ENCODE measurements around the gene FLT3.

The FLT3 gene

DNA sequence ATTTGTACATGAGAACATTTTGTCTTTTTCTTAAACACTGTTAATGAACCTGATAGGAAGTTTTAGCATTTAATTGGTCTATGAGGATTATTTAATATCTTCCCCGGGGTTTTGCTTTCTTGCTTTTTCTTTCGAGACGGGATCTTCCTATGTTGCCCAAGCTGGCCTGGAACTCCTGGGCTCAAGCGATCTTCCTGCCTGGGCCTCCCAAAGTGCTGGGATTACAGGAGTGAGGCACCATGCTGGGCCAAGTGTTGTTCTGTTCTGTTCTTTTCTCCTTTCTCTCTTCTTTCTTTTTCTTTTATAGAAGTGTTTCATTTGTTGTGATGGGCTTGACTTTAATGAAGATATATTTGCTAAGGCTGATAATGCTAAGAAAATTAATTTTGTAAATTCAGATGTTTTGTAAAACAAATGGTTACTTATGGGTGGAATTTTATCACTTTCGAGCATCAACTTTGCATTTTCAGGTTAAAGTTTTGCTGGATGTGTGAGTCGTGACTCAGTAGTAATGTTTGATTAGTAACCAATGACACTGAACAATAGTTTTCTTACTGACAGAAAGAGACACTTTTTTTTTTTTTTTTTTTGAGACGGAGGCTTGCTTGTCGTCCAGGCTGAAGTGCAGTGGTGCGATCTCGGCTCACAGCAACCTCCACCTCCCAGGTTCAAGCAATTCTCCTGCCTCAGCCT is 40.2 kb upstream of the FLT3 start:
- Histone ChIP-seq H3K4me3 (ENCODE audit: low read length) (peak overlapping the region; percentile 86), H3K27me3 (ENCODE audit: low read depth, low read length) (no peaks in the 10 kb centered on the region), H3K79me2 (ENCODE audit: low read length) (peaks cover 89% of the 10 kb centered on the region), H3K4me2 (ENCODE audit: low read length) (peak overlapping the region; percentile 89), H3K27ac (ENCODE audit: low read length) (no peak overlapping the region), H3K9ac (ENCODE audit: low read length) (no peak overlapping the region), H4K20me1 (ENCODE audit: insufficient read depth, low read length) (peaks cover 55% of the 10 kb centered on the region), H3K9me3 (ENCODE audit: insufficient read depth, low read length) (no peaks in the 10 kb centered on the region), H3K4me1 (ENCODE audit: low read length) (peaks cover 15% of the 10 kb centered on the region), H3K36me3 (replicated peaks; ENCODE audit: low read depth, low read length) (peaks cover 4% of the 10 kb centered on the region), H2AFZ (ENCODE audit: low read depth, low read length) (no peak overlapping the region)
- TF ChIP-seq, protein P1, sequence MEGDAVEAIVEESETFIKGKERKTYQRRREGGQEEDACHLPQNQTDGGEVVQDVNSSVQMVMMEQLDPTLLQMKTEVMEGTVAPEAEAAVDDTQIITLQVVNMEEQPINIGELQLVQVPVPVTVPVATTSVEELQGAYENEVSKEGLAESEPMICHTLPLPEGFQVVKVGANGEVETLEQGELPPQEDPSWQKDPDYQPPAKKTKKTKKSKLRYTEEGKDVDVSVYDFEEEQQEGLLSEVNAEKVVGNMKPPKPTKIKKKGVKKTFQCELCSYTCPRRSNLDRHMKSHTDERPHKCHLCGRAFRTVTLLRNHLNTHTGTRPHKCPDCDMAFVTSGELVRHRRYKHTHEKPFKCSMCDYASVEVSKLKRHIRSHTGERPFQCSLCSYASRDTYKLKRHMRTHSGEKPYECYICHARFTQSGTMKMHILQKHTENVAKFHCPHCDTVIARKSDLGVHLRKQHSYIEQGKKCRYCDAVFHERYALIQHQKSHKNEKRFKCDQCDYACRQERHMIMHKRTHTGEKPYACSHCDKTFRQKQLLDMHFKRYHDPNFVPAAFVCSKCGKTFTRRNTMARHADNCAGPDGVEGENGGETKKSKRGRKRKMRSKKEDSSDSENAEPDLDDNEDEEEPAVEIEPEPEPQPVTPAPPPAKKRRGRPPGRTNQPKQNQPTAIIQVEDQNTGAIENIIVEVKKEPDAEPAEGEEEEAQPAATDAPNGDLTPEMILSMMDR (IDR thresholded peaks at IDR 0.05; ENCODE audit: low read depth, low read length), result no peak
- TF ChIP-seq EZH2phosphoT487 (IDR thresholded peaks at IDR 0.05; ENCODE audit: low read depth), result no peak

DNA sequence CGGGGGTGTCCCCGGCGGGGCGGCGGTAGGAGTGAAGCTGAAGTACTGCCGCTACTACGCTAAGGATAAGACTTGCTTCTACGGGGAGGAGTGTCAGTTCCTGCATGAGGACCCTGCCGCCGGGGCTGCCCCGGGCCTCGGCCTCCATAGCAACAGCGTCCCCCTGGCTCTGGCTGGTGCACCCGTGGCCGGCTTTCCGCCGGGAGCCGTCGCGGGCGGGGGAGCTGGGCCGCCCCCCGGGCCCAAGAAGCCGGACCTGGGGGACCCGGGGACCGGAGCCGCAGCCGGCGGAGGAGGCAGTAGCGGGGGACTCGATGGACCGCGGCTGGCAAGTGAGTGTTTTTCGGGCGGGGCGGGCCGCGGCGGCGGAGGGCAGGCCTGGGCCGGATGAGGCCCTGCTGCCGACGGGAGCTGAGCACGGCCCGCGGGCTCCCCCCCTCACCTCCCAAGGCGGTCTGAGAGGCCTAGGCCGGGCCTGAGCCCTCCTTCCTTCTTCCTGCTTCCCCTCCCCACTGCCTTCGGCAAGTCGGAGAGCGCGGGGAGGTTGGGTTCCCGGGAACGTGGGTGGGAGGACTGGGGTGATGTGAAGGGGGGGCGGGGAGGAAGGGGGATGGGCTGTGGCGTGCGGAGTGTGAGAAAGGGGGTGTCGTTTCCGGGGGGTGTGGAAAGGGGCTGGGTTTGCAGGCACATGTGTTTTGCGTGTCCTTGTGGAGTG is 38.5 kb upstream of the FLT3 start:
- Histone ChIP-seq H3K36me3 (replicated peaks; ENCODE audit: low read depth, low read length) (no peaks in the 10 kb centered on the region), H3K4me3 (ENCODE audit: low read length) (peak overlapping the region; percentile 86), H3K9me3 (ENCODE audit: insufficient read depth, low read length) (no peaks in the 10 kb centered on the region), H3K4me2 (ENCODE audit: low read length) (peak overlapping the region; percentile 89), H2AFZ (ENCODE audit: low read depth, low read length) (peak overlapping the region; percentile 37), H3K79me2 (ENCODE audit: low read length) (peaks cover 72% of the 10 kb centered on the region), H3K27ac (ENCODE audit: low read length) (peak overlapping the region; percentile 88), H3K27me3 (ENCODE audit: low read depth, low read length) (no peaks in the 10 kb centered on the region), H4K20me1 (ENCODE audit: insufficient read depth, low read length) (peaks cover 41% of the 10 kb centered on the region), H3K4me1 (ENCODE audit: low read length) (peaks cover 15% of the 10 kb centered on the region), H3K9ac (ENCODE audit: low read length) (peak overlapping the region; percentile 89)
- no peak for TF ChIP-seq EZH2phosphoT487 (IDR thresholded peaks at IDR 0.05; ENCODE audit: low read depth)
- TF ChIP-seq, protein P1 (IDR thresholded peaks at IDR 0.05; ENCODE audit: low read depth, low read length), result no peak

DNA sequence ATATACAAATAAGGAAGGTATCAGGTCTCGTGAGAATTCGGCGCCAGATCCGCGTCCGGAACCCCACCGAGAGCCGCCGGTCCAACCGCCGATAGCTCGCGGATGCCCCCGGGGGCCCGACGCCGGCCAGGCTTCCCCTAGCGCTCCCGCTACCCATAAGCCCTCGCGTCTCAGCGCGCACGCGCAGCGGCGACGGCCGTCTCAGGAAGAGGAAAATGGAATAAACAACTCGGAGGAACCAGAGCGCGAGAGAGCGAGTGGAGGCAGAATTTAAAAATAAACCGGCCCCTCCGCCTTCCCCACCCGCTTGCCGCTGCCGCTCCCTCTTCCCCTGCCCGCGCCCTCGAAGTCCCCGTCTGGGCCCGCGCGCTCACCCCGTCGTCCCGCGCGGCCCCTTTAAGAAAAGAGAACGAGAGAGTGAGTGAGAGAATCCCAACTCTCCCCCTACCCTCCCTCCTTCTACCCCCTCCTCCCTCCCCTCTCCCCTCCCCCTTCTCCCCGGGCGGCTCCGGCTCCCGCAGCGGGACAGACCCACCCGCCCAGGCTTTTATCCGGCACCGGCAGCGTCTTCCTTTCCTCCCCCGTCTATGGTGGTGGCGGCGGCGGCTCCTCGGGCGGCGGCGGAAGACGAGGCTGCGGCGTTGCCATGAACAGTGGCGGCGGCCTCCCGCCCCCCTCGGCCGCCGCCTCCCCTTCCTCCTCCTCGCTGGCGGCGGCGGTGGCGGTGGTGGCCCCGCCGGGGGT is 37.8 kb upstream of the FLT3 start, which contains the start of gene PAN3:
PAN3 (plus strand) TSS at position 534 of the 744 bp plus-strand sequence; CDS start at position 647, 113 bp downstream.
- H3K36me3 ChIP-seq (replicated peaks; ENCODE audit: low read depth, low read length), result no peaks in the 10 kb centered on the region
- H3K9ac ChIP-seq (ENCODE audit: low read length), result peak within 1 kb of the TSS; percentile 89
- no peaks in the 10 kb centered on the region for H3K27me3 ChIP-seq (ENCODE audit: low read depth, low read length)
- peaks cover 65% of the 10 kb centered on the region for H3K79me2 ChIP-seq (ENCODE audit: low read length)
- TF ChIP-seq, protein P1 (IDR thresholded peaks at IDR 0.05; ENCODE audit: low read depth, low read length), result peak; percentile 26; the same call in 1 of the 2 replicates
- no peak for TF ChIP-seq EZH2phosphoT487 (IDR thresholded peaks at IDR 0.05; ENCODE audit: low read depth)
- no peaks in the 10 kb centered on the region for H3K9me3 ChIP-seq (ENCODE audit: insufficient read depth, low read length)
- peaks cover 15% of the 10 kb centered on the region for H3K4me1 ChIP-seq (ENCODE audit: low read length)
- peak within 1 kb of the TSS; percentile 88 for H3K27ac ChIP-seq (ENCODE audit: low read length)
- peak within 1 kb of the TSS; percentile 89 for H3K4me2 ChIP-seq (ENCODE audit: low read length)
- peaks cover 35% of the 10 kb centered on the region for H4K20me1 ChIP-seq (ENCODE audit: insufficient read depth, low read length)
- peak within 1 kb of the TSS; percentile 86 for H3K4me3 ChIP-seq (ENCODE audit: low read length)
- peak within 1 kb of the TSS; percentile 37 for H2AFZ ChIP-seq (ENCODE audit: low read depth, low read length)

All from OCI-LY3 (cell line).